HEK293 (cell line): Measurements from ENCODE around the gene C9orf152.

Experiments
- MEIS1 ChIP-seq: sonication (generic); formaldehyde crosslinking; IDR thresholded peaks from 2 replicates; pipeline ENCODE4 v1.8.1; 2022; ENCODE audit warnings: missing genetic modification reagents, mild to moderate bottlenecking, borderline replicate concordance
- MZF1 ChIP-seq: fragments of 450-650 bp; formaldehyde crosslinking; IDR thresholded peaks from 2 replicates; pipeline ENCODE4 v1.5.1; 2017; ENCODE audit warnings: missing biosample characterization, missing genetic modification characterization, borderline replicate concordance
- SETDB1 ChIP-seq: IDR thresholded peaks from one replicate; pipeline ENCODE4 v1.6.1; 2017; ENCODE audit warnings: mild to moderate bottlenecking, low read length, moderate library complexity, mixed read lengths; ENCODE audit not compliant: insufficient read length
- SP2 ChIP-seq: fragments of 450-650 bp; formaldehyde crosslinking; IDR thresholded peaks from 2 replicates; pipeline ENCODE4 v1.5.1; 2016; ENCODE audit warnings: missing biosample characterization, missing genetic modification characterization
- YY1 ChIP-seq: fragments of 450-650 bp; formaldehyde crosslinking; IDR thresholded peaks from 2 replicates; pipeline ENCODE4 v1.5.1; 2018; ENCODE audit warnings: missing biosample characterization, missing genetic modification characterization
- ZBTB17 ChIP-seq: fragments of 450-650 bp; formaldehyde crosslinking; IDR thresholded peaks from 2 replicates; pipeline ENCODE4 v1.5.1; 2016; ENCODE audit warnings: missing biosample characterization, missing genetic modification characterization
- ZFP41 ChIP-seq: fragments of 450-650 bp; formaldehyde crosslinking; IDR thresholded peaks from 2 replicates; pipeline ENCODE4 v1.5.1; 2016; ENCODE audit warnings: missing biosample characterization, missing genetic modification characterization, borderline replicate concordance
- ZNF146 ChIP-seq: fragments of 450-650 bp; formaldehyde crosslinking; IDR thresholded peaks from 2 replicates; pipeline ENCODE4 v1.5.1; 2016; ENCODE audit warnings: missing biosample characterization, missing genetic modification characterization
- ZNF274 ChIP-seq, 2 experiments: fragments of 200-500 bp in 1 of 2; fragments of 450-650 bp in 1 of 2; sonication (Bioruptor generic) in 1 of 2; formaldehyde crosslinking in 1 of 2; IDR thresholded peaks; 2 replicates each; pipeline versions ENCODE4 v1.5.1 to v1.6.1; 2014 to 2016; ENCODE audit warnings: borderline replicate concordance in 1 of 2, inconsistent platforms in 1 of 2, low read length in 1 of 2, missing biosample characterization in 1 of 2, missing genetic modification characterization in 1 of 2
- ZNF280C ChIP-seq: fragments of 450-650 bp; formaldehyde crosslinking; IDR thresholded peaks from 2 replicates; pipeline ENCODE4 v1.5.1; 2016; ENCODE audit warnings: missing biosample characterization, missing genetic modification characterization
- ZNF785 ChIP-seq: fragments of 450-650 bp; formaldehyde crosslinking; IDR thresholded peaks from 2 replicates; pipeline ENCODE4 v1.5.1; 2016; ENCODE audit warnings: missing biosample characterization, missing genetic modification characterization
- TF ChIP-seq, protein P1 (sequence below): fragments of 450-650 bp; formaldehyde crosslinking; IDR thresholded peaks from 2 replicates; pipeline ENCODE4 v1.5.1; 2016; ENCODE audit warnings: missing biosample characterization, missing genetic modification characterization
- TF ChIP-seq, protein P2 (sequence below): fragments of 450-650 bp; formaldehyde crosslinking; conservative IDR thresholded peaks from 2 replicates; pipeline ENCODE4 v1.5.1; 2016; ENCODE audit warnings: low read depth, missing biosample characterization, missing genetic modification characterization

- no peak for TF ChIP-seq ZNF274 (IDR thresholded peaks at IDR 0.05; ENCODE audit: low read length)
- TF ChIP-seq ZNF274 (tag by site-specific recombination; IDR thresholded peaks at IDR 0.05; ENCODE audit: borderline replicate concordance), result no peak
- TF ChIP-seq ZNF785 (tag by site-specific recombination), result no peak
- TF ChIP-seq, protein P1, sequence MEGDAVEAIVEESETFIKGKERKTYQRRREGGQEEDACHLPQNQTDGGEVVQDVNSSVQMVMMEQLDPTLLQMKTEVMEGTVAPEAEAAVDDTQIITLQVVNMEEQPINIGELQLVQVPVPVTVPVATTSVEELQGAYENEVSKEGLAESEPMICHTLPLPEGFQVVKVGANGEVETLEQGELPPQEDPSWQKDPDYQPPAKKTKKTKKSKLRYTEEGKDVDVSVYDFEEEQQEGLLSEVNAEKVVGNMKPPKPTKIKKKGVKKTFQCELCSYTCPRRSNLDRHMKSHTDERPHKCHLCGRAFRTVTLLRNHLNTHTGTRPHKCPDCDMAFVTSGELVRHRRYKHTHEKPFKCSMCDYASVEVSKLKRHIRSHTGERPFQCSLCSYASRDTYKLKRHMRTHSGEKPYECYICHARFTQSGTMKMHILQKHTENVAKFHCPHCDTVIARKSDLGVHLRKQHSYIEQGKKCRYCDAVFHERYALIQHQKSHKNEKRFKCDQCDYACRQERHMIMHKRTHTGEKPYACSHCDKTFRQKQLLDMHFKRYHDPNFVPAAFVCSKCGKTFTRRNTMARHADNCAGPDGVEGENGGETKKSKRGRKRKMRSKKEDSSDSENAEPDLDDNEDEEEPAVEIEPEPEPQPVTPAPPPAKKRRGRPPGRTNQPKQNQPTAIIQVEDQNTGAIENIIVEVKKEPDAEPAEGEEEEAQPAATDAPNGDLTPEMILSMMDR (tag by site-specific recombination), result no peak
- no peak for TF ChIP-seq ZNF146 (tag by site-specific recombination)
- TF ChIP-seq ZBTB17 (tag by site-specific recombination), result no peak
- TF ChIP-seq YY1 (tag by site-specific recombination), result no peak
- TF ChIP-seq MZF1, result no peak
- TF ChIP-seq SP2 (tag by site-specific recombination), result no peak
- no peak for TF ChIP-seq MEIS1 (CRISPR knock-in tag)
- no peak for TF ChIP-seq ZFP41 (tag by site-specific recombination)
- TF ChIP-seq, protein P2, sequence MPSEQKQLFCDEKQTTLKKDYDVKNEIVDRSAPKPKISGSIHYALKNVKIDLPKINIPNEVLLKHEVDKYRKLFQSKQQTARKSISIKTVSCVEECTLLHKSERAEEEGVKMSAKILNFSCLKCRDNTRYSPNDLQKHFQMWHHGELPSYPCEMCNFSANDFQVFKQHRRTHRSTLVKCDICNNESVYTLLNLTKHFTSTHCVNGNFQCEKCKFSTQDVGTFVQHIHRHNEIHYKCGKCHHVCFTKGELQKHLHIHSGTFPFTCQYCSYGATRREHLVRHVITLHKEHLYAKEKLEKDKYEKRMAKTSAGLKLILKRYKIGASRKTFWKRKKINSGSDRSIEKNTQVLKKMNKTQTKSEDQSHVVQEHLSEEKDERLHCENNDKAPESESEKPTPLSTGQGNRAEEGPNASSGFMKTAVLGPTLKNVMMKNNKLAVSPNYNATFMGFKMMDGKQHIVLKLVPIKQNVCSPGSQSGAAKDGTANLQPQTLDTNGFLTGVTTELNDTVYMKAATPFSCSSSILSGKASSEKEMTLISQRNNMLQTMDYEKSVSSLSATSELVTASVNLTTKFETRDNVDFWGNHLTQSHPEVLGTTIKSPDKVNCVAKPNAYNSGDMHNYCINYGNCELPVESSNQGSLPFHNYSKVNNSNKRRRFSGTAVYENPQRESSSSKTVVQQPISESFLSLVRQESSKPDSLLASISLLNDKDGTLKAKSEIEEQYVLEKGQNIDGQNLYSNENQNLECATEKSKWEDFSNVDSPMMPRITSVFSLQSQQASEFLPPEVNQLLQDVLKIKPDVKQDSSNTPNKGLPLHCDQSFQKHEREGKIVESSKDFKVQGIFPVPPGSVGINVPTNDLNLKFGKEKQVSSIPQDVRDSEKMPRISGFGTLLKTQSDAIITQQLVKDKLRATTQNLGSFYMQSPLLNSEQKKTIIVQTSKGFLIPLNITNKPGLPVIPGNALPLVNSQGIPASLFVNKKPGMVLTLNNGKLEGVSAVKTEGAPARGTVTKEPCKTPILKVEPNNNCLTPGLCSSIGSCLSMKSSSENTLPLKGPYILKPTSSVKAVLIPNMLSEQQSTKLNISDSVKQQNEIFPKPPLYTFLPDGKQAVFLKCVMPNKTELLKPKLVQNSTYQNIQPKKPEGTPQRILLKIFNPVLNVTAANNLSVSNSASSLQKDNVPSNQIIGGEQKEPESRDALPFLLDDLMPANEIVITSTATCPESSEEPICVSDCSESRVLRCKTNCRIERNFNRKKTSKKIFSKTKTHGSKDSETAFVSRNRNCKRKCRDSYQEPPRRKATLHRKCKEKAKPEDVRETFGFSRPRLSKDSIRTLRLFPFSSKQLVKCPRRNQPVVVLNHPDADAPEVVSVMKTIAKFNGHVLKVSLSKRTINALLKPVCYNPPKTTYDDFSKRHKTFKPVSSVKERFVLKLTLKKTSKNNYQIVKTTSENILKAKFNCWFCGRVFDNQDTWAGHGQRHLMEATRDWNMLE (tag by site-specific recombination), result no peak
- TF ChIP-seq SETDB1, result no peak
- TF ChIP-seq ZNF280C (tag by site-specific recombination), result no peak
Observed at GRCh38 chr9:110206389-110206788, 1.6 kb downstream of the C9orf152 start.
